HepG2 (cell line): ENCODE results near the gene MCRS1. TPM values are rescaled to one million over a fixed set of nuclear protein-coding genes. Genes with fewer than 3 reads are reported as not detected.

Experiments used
- ATAC-seq: fragments of 200-7000 bp; cut with Tn5 transposase; 3 replicates; pipeline ENCODE4 v1.9.1; 2020; ENCODE audit warnings: mild to moderate bottlenecking, moderate library complexity
- BruUV-seq: library from RNA; stranded (reverse); fragments of 400-500 nt; replicated peaks from 2 replicates; lab custom pipeline; 2021; lab: Mats Ljungman, UMichigan
- CTCF ChIA-PET: fragments of 300-600 bp; formaldehyde crosslinking; extraction: SDS; loops from one replicate; lab custom pipeline; 2021; ENCODE audit warnings: low total read pairs, inconsistent platforms, low intra/inter-chr PET ratio; lab: Yijun Ruan, JAX
- POLR2A ChIA-PET: fragments of 350-600 bp; sonication (Branson Sonifier 250); formaldehyde crosslinking; loops from one replicate; lab custom pipeline; 2020; ENCODE audit warnings: antibody characterized with exemption, inconsistent platforms; lab: Yijun Ruan, JAX
- DNase-seq: peaks from one replicate; pipeline ENCODE4 v3.0.0-alpha.2; 2015; ENCODE audit warnings: low spot score
- FAIRE-seq: peaks from 3 replicates; lab custom pipeline; 2011; peaks lifted over from hg19 to GRCh38; lab: Jason Lieb, UNC
- H2AFZ ChIP-seq: one replicate; pipeline ENCODE4 v1.6.1; 2011; ENCODE audit warnings: low read length, inconsistent platforms
- H3K27ac ChIP-seq: fragments of 300-600 bp; 3 replicates; pipeline ENCODE4 v1.8.0; 2011; ENCODE audit warnings: mixed run types, mild to moderate bottlenecking, mixed read lengths, low read length, inconsistent platforms; ENCODE audit not compliant: insufficient read depth; ENCODE audit errors: extremely low read length
- H3K27me3 ChIP-seq, 2 experiments: fragments of 200-600 bp in 1 of 2; 2 replicates in 1 of 2; 3 replicates in 1 of 2; pipeline versions ENCODE4 v1.6.0 to v1.8.0; 2011; ENCODE audit warnings: low read length in 2 of 2, mild to moderate bottlenecking in 2 of 2, moderate library complexity in 2 of 2, inconsistent platforms in 1 of 2; ENCODE audit not compliant: insufficient read depth in 2 of 2, control insufficient read depth in 1 of 2
- H3K36me3 ChIP-seq, 2 experiments: fragments of 200-600 bp in 1 of 2; replicated peaks in 1 of 2; 2 replicates in 1 of 2; 3 replicates in 1 of 2; pipeline versions ENCODE4 v1.5.1 to v1.8.0; 2011; ENCODE audit warnings: low read length in 2 of 2, inconsistent platforms in 1 of 2; ENCODE audit not compliant: insufficient read depth in 2 of 2, control insufficient read depth in 1 of 2
- H3K4me1 ChIP-seq: 2 replicates; pipeline ENCODE4 v1.5.1; 2012; ENCODE audit warnings: low read length, inconsistent platforms; ENCODE audit not compliant: insufficient read depth
- H3K4me2 ChIP-seq: 2 replicates; pipeline ENCODE4 v1.6.0; 2011; ENCODE audit warnings: low read depth, low read length, inconsistent platforms
- H3K4me3 ChIP-seq, 3 experiments: fragments of 200-600 bp in 1 of 3; sonication (generic), shearing (Covaris generic) in 1 of 3; replicated peaks in 1 of 3; 2 replicates each; pipeline ENCODE4 v1.5.1; 2011 to 2016; ENCODE audit warnings: low read length in 3 of 3, inconsistent platforms in 2 of 3, low read depth in 2 of 3, mild to moderate bottlenecking in 2 of 3, control low read depth in 1 of 3, mixed read lengths in 1 of 3; ENCODE audit not compliant: insufficient read depth in 1 of 3
- H3K79me2 ChIP-seq: one replicate; pipeline ENCODE4 v1.6.1; 2011; ENCODE audit warnings: low read length, inconsistent platforms; ENCODE audit not compliant: insufficient read depth
- H3K9ac ChIP-seq: 2 replicates; pipeline ENCODE4 v1.6.0; 2011; ENCODE audit warnings: mild to moderate bottlenecking, low read depth, low read length, inconsistent platforms; ENCODE audit not compliant: insufficient read depth
- H3K9me3 ChIP-seq: 2 replicates; pipeline ENCODE4 v1.5.1; 2012; ENCODE audit warnings: mild to moderate bottlenecking, low read length
- H4K20me1 ChIP-seq: 2 replicates; pipeline ENCODE4 v1.6.0; 2011; ENCODE audit warnings: inconsistent platforms, mild to moderate bottlenecking, low read length, moderate library complexity; ENCODE audit not compliant: insufficient read depth
- ATF7 ChIP-seq, 2 experiments: fragments of 450-650 bp in 1 of 2; sonication (generic) in 1 of 2; formaldehyde crosslinking in 1 of 2; IDR thresholded peaks; 2 replicates each; pipeline versions ENCODE4 v1.4.0 to v1.6.1; 2016 to 2020; ENCODE audit warnings: antibody characterized with exemption in 1 of 2, mild to moderate bottlenecking in 1 of 2, missing genetic modification reagents in 1 of 2
- CENPT ChIP-seq: sonication (generic); formaldehyde crosslinking; IDR thresholded peaks from 2 replicates; pipeline ENCODE4 v1.8.0; 2022; ENCODE audit warnings: low read depth, mild to moderate bottlenecking, moderate library complexity, missing genetic modification reagents
- GTF2F1 ChIP-seq: fragments of 150-350 bp; IDR thresholded peaks from 2 replicates; pipeline ENCODE4 v1.6.1; 2014; ENCODE audit warnings: low read length
- MED1 ChIP-seq: sonication (generic); formaldehyde crosslinking; IDR thresholded peaks from 2 replicates; pipeline ENCODE4 v1.4.0; 2020; ENCODE audit warnings: missing genetic modification reagents
- NRL ChIP-seq: sonication (generic); formaldehyde crosslinking; IDR thresholded peaks from 2 replicates; pipeline ENCODE4 v1.5.0; 2020; ENCODE audit warnings: missing genetic modification reagents, mild to moderate bottlenecking, moderate library complexity, borderline replicate concordance
- SOX13 ChIP-seq, 3 experiments: fragments of 450-650 bp in 1 of 3; sonication (generic) in 1 of 3; formaldehyde crosslinking in 1 of 3; IDR thresholded peaks in 2 of 3; conservative IDR thresholded peaks in 1 of 3; 2 replicates each; pipeline versions ENCODE4 v1.5.0 to v1.6.1; 2016 to 2020; ENCODE audit warnings: antibody characterized with exemption in 1 of 3, mild to moderate bottlenecking in 1 of 3, missing compliant biosample characterization in 1 of 3, missing genetic modification reagents in 1 of 3, moderate library complexity in 1 of 3
- SOX6 ChIP-seq, 2 experiments: fragments of 450-650 bp in 1 of 2; sonication (generic) in 1 of 2; formaldehyde crosslinking in 1 of 2; IDR thresholded peaks; 2 replicates each; pipeline versions ENCODE4 v1.4.0 to v1.6.1; 2017 to 2020; ENCODE audit warnings: antibody characterized with exemption in 1 of 2, mild to moderate bottlenecking in 1 of 2, missing genetic modification reagents in 1 of 2
- THYN1 ChIP-seq: sonication (generic); formaldehyde crosslinking; IDR thresholded peaks from 2 replicates; pipeline ENCODE4 v1.8.1; 2023; ENCODE audit warnings: low read depth, mild to moderate bottlenecking, moderate library complexity, missing genetic modification reagents, borderline replicate concordance
- ZBTB8A ChIP-seq: sonication (generic); formaldehyde crosslinking; IDR thresholded peaks from 2 replicates; pipeline ENCODE4 v1.4.0; 2020; ENCODE audit warnings: mild to moderate bottlenecking, low read depth, missing genetic modification reagents, borderline replicate concordance
- ZNF362 ChIP-seq: sonication (generic); formaldehyde crosslinking; IDR thresholded peaks from 2 replicates; pipeline ENCODE4 v1.4.0; 2020; ENCODE audit warnings: missing genetic modification reagents, mild to moderate bottlenecking, borderline replicate concordance
- ZNF382 ChIP-seq: sonication (generic); formaldehyde crosslinking; IDR thresholded peaks from 2 replicates; pipeline ENCODE4 v1.5.0; 2020; ENCODE audit warnings: missing genetic modification reagents, mild to moderate bottlenecking, borderline replicate concordance
- in situ Hi-C: cut with HindIII; loops from 2 replicates; pipeline ENCODE4 v1.10.0; 2017; ENCODE audit warnings: low pct_unique_long_range_greater_than_20kb; ENCODE audit not compliant: extremely low pct_ligation_motif_present
- intact Hi-C: fragments of 100-400 bp; cut with micrococcal nuclease; formaldehyde crosslinking; loops from one replicate; pipeline ENCODE4 v1.10.0; 2022; ENCODE audit not compliant: unreplicated experiment
- polyA plus RNA-seq, 8 experiments: library from polyadenylated mRNA; depleted of rRNA in 3 of 8; stranded (reverse) in 7 of 8; unstranded in 1 of 8; fragments of >200 nt; fragmentation: Illumina TruSeq in 4 of 8; extraction: Trizol in 4 of 8; gene quantifications; 2 replicates each; pipeline versions ENCODE4 v1.2.1 to v1.2.3, GENCODE V29; 2011 to 2016; ENCODE audit warnings: low read depth in 4 of 8, missing spikeins in 1 of 8, mixed read lengths in 1 of 8; ENCODE audit not compliant: insufficient read depth in 1 of 8
- total RNA-seq, 5 experiments: library from RNA; depleted of rRNA; stranded (reverse); fragments of >200 nt; fragmentation: Illumina TruSeq; extraction: Trizol; gene quantifications; 2 replicates each; pipeline ENCODE4 v1.2.3, GENCODE V29; 2016; ENCODE audit warnings: low read depth in 1 of 5

MCRS1 gene
- total and polyA plus RNA-seq, 2 of the 13 experiments (the other 11 are each of a cell fraction or from before 2014, with no cell fraction given) = 51.0 to 66.3 TPM

- ChIA-PET POLR2A (no interaction called here), CTCF (no interaction called here)
- no peak overlapping the region for H3K9ac ChIP-seq
- H2AFZ ChIP-seq = no peak overlapping the region
- DNase-seq (peak; percentile 30), ATAC-seq (no peak), FAIRE-seq (no peak)
- no peak overlapping the region for H3K27ac ChIP-seq
- no peaks in the 10 kb centered on the region for H3K9me3 ChIP-seq
- peaks cover 40% of the 10 kb centered on the region for H3K4me1 ChIP-seq
- no peaks in the 10 kb centered on the region for H3K27me3 ChIP-seq
- BruUV-seq = no TSS peak
- 0 out of 2 replicates have a peak overlapping the region, but pooled peaks have one; percentile 12 for H3K4me2 ChIP-seq
- H3K4me3 ChIP-seq = no peak overlapping the region
- TF ChIP-seq ZNF362 (CRISPR knock-in tag) (peak; percentile 14; the same call in 1 of the 2 replicates), SOX13 (IDR thresholded peaks at IDR 0.05) (no peak), SOX13 (CRISPR knock-in tag; conservative IDR thresholded peaks at IDR 0.05 in 1 of 2, IDR thresholded peaks at IDR 0.05 in 1 of 2) (peak in 1 of 2 experiments; percentile 41; a peak in 1 of 4 replicates), MED1 (CRISPR knock-in tag) (no peak), SOX6 (IDR thresholded peaks at IDR 0.05) (no peak), SOX6 (CRISPR knock-in tag; IDR thresholded peaks at IDR 0.05) (peak; percentile 22; the same call in 1 of the 2 replicates), THYN1 (CRISPR knock-in tag) (no peak), CENPT (CRISPR knock-in tag) (no peak), GTF2F1 (no peak), ZBTB8A (CRISPR knock-in tag) (no peak), ATF7 (IDR thresholded peaks at IDR 0.05) (no peak), ATF7 (CRISPR knock-in tag; IDR thresholded peaks at IDR 0.05) (no peak), ZNF382 (no peak), NRL (CRISPR knock-in tag) (no peak)
- no peaks in the 10 kb centered on the region for H3K79me2 ChIP-seq
- intact Hi-C loops = no loop called here
- in situ Hi-C loops = no loop called here
- no peaks in the 10 kb centered on the region for H3K36me3 ChIP-seq
- H4K20me1 ChIP-seq = no peaks in the 10 kb centered on the region
Observed at GRCh38 chr12:49612210-49612609, 44.3 kb upstream of the MCRS1 start.
